ENCODE measurements around the gene KLRF2.

Gene KLRF2

GRCh38 chr12:9919443-9919842 lies 38.2 kb downstream of the KLRF2 start:
- H4K20me1 ChIP-seq (ENCODE audit: low read depth, low read length), result no peaks in the 10 kb centered on the region

GRCh38 chr12:9920451-9920850 lies 39.2 kb downstream of the KLRF2 start:
- H3K4me3 ChIP-seq (ENCODE audit: insufficient read depth, low read length, poor library complexity, severe bottlenecking), result no peak overlapping the region
- no peak overlapping the region for H3K4me2 ChIP-seq (ENCODE audit: low read depth, low read length, poor library complexity, severe bottlenecking)
- H3F3A ChIP-seq (ENCODE audit: insufficient read depth), result no peaks in the 10 kb centered on the region
- no peak overlapping the region for H3K9ac ChIP-seq (ENCODE audit: low read length)
- no peak overlapping the region for H3K27ac ChIP-seq (ENCODE audit: low read depth, low read length)
- H3K36me3 ChIP-seq (ENCODE audit: low read length), result no peaks in the 10 kb centered on the region
- no peak for TF ChIP-seq EZH2phosphoT487 (conservative IDR thresholded peaks at IDR 0.05; ENCODE audit: low read length)
- TF ChIP-seq CTCF (IDR thresholded peaks at IDR 0.05; ENCODE audit: insufficient read depth, low read length, poor library complexity, severe bottlenecking), result no peak
- H3K9me3 ChIP-seq (ENCODE audit: insufficient read depth, low read length), result no peaks in the 10 kb centered on the region
- no peak overlapping the region for H2AFZ ChIP-seq (ENCODE audit: low read depth, low read length, severe bottlenecking)
- no peaks in the 10 kb centered on the region for H4K20me1 ChIP-seq (ENCODE audit: low read depth, low read length)
- H3K9me2 ChIP-seq (replicated peaks; ENCODE audit: insufficient read depth, low read length), result no peaks in the 10 kb centered on the region
- no peaks in the 10 kb centered on the region for H3K79me2 ChIP-seq (ENCODE audit: insufficient read depth, low read length)
- no peaks in the 10 kb centered on the region for H3K27me3 ChIP-seq (ENCODE audit: low read length)

More at GRCh38 chr12:9919443-9919842, 38.2 kb downstream of the KLRF2 start:
- Histone ChIP-seq H3K36me3 (ENCODE audit: low read length) (no peaks in the 10 kb centered on the region), H3K9ac (ENCODE audit: low read length) (no peak overlapping the region), H3K27me3 (ENCODE audit: low read length) (no peaks in the 10 kb centered on the region), H2AFZ (ENCODE audit: low read depth, low read length, severe bottlenecking) (no peak overlapping the region), H3K9me3 (ENCODE audit: insufficient read depth, low read length) (no peaks in the 10 kb centered on the region), H3K27ac (ENCODE audit: low read depth, low read length) (no peak overlapping the region), H3F3A (ENCODE audit: insufficient read depth) (no peaks in the 10 kb centered on the region), H3K9me2 (replicated peaks; ENCODE audit: insufficient read depth, low read length) (no peaks in the 10 kb centered on the region), H3K4me2 (ENCODE audit: low read depth, low read length, poor library complexity, severe bottlenecking) (no peak overlapping the region), H3K79me2 (ENCODE audit: insufficient read depth, low read length) (no peaks in the 10 kb centered on the region), H3K4me3 (ENCODE audit: insufficient read depth, low read length, poor library complexity, severe bottlenecking) (no peak overlapping the region)
- TF ChIP-seq EZH2phosphoT487 (conservative IDR thresholded peaks at IDR 0.05; ENCODE audit: low read length) (no peak), CTCF (IDR thresholded peaks at IDR 0.05; ENCODE audit: insufficient read depth, low read length, poor library complexity, severe bottlenecking) (no peak)

- H3K79me2 ChIP-seq (ENCODE audit: insufficient read depth, low read length), result no peaks in the 10 kb centered on the region
- H3K9me3 ChIP-seq (ENCODE audit: insufficient read depth, low read length), result no peaks in the 10 kb centered on the region
- no peak overlapping the region for H3K4me2 ChIP-seq (ENCODE audit: low read depth, low read length, poor library complexity, severe bottlenecking)
- H3K27me3 ChIP-seq (ENCODE audit: low read length), result no peaks in the 10 kb centered on the region
- TF ChIP-seq CTCF (IDR thresholded peaks at IDR 0.05; ENCODE audit: insufficient read depth, low read length, poor library complexity, severe bottlenecking) (no peak), EZH2phosphoT487 (conservative IDR thresholded peaks at IDR 0.05; ENCODE audit: low read length) (no peak)
- H3K36me3 ChIP-seq (ENCODE audit: low read length), result no peaks in the 10 kb centered on the region
- no peaks in the 10 kb centered on the region for H3K9me2 ChIP-seq (replicated peaks; ENCODE audit: insufficient read depth, low read length)
- H3K27ac ChIP-seq (ENCODE audit: low read depth, low read length), result no peak overlapping the region
- H3K9ac ChIP-seq (ENCODE audit: low read length), result no peak overlapping the region
- no peak overlapping the region for H3K4me3 ChIP-seq (ENCODE audit: insufficient read depth, low read length, poor library complexity, severe bottlenecking)
- no peak overlapping the region for H2AFZ ChIP-seq (ENCODE audit: low read depth, low read length, severe bottlenecking)
- no peaks in the 10 kb centered on the region for H4K20me1 ChIP-seq (ENCODE audit: low read depth, low read length)
- no peaks in the 10 kb centered on the region for H3F3A ChIP-seq (ENCODE audit: insufficient read depth)
Measured at GRCh38 chr12:9922429-9922828, 41.1 kb downstream of the KLRF2 start.
